Measurements from ENCODE around the gene POLA1.

The POLA1 gene

DNA sequence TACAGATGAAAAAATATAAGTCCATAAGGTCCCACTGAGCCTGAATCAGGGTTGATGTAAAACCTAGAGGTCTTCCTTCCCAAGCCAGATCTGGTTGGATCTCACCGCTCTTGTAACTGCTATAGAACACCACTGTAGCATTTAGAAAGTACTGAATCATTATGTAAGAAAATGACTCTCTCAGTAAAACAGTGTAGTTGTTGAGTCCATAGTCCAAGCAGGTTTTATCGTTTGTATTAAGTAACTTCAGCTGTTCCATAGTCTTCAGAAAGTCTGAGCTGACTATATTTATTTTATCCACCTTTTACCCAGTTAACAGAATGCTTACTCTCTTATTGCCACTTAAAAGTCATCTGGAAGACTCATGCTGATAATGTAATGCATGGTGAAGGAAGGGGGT, 82.2 kb downstream of the POLA1 start (continued):
- TF ChIP-seq TSHZ2 (CRISPR knock-in tag; IDR thresholded peaks at IDR 0.05) (no peak), TCF4 (CRISPR knock-in tag; IDR thresholded peaks at IDR 0.05; ENCODE audit: borderline replicate concordance) (no peak)

DNA sequence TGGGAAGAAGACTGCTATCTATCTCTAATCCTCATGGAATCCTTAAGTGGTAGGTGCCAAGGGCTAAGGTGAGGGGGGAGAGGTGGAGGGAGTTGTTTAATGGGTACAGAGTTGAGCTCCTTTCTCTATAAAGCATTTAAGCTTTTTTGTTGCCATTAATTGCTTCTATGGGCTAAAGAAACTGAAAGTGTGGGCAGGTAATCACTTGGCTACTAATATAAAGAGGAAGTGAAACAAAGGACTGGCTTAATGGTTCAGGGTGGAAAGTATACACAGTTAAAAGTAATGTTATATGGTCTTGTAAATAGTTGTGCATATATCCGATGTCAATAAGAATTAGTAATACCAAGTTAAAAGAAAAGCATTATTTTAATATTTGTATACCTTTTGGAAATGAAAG, 83.9 kb downstream of the POLA1 start:
- ATAC-seq, result no peak
- no peak for TF ChIP-seq ZNF8 (CRISPR knock-in tag; IDR thresholded peaks at IDR 0.05)
- no peak for TF ChIP-seq ISL1 (CRISPR knock-in tag; IDR thresholded peaks at IDR 0.05)
- TF ChIP-seq BACH2 (CRISPR knock-in tag; IDR thresholded peaks at IDR 0.05; ENCODE audit: borderline replicate concordance), result no peak
- no peak for TF ChIP-seq CSDC2 (CRISPR knock-in tag; IDR thresholded peaks at IDR 0.05)
- no peak for TF ChIP-seq TCF4 (CRISPR knock-in tag; IDR thresholded peaks at IDR 0.05; ENCODE audit: borderline replicate concordance)
- TF ChIP-seq ZNF565 (CRISPR knock-in tag; conservative IDR thresholded peaks at IDR 0.05; ENCODE audit: low read depth), result no peak
- no peak for TF ChIP-seq ARNTL (CRISPR knock-in tag; IDR thresholded peaks at IDR 0.05; ENCODE audit: borderline replicate concordance, low read depth)
- TF ChIP-seq TOX (CRISPR knock-in tag; IDR thresholded peaks at IDR 0.05; ENCODE audit: borderline replicate concordance), result no peak
- TF ChIP-seq TSHZ2 (CRISPR knock-in tag; IDR thresholded peaks at IDR 0.05), result no peak
- TF ChIP-seq PPARA (CRISPR knock-in tag; IDR thresholded peaks at IDR 0.05; ENCODE audit: borderline replicate concordance), result no peak
- no peak for TF ChIP-seq RARB (CRISPR knock-in tag; IDR thresholded peaks at IDR 0.05)
- TF ChIP-seq ZNF70 (CRISPR knock-in tag; IDR thresholded peaks at IDR 0.05), result no peak
- no peak for TF ChIP-seq POU6F1 (CRISPR knock-in tag; IDR thresholded peaks at IDR 0.05; ENCODE audit: borderline replicate concordance, low read depth)
- no peak for TF ChIP-seq GLIS3 (CRISPR knock-in tag; IDR thresholded peaks at IDR 0.05)

- ATAC-seq, result no peak
- TF ChIP-seq BACH2 (CRISPR knock-in tag; IDR thresholded peaks at IDR 0.05; ENCODE audit: borderline replicate concordance), result no peak
- TF ChIP-seq CSDC2 (CRISPR knock-in tag; IDR thresholded peaks at IDR 0.05), result no peak
- TF ChIP-seq, protein P1, sequence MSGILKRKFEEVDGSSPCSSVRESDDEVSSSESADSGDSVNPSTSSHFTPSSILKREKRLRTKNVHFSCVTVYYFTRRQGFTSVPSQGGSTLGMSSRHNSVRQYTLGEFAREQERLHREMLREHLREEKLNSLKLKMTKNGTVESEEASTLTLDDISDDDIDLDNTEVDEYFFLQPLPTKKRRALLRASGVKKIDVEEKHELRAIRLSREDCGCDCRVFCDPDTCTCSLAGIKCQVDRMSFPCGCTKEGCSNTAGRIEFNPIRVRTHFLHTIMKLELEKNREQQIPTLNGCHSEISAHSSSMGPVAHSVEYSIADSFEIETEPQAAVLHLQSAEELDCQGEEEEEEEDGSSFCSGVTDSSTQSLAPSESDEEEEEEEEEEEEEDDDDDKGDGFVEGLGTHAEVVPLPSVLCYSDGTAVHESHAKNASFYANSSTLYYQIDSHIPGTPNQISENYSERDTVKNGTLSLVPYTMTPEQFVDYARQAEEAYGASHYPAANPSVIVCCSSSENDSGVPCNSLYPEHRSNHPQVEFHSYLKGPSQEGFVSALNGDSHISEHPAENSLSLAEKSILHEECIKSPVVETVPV (CRISPR knock-in tag; IDR thresholded peaks at IDR 0.05), result no peak
- TF ChIP-seq GLIS3 (CRISPR knock-in tag; IDR thresholded peaks at IDR 0.05), result no peak
- TF ChIP-seq TSHZ2 (CRISPR knock-in tag; IDR thresholded peaks at IDR 0.05), result no peak
- no peak for TF ChIP-seq TOX (CRISPR knock-in tag; IDR thresholded peaks at IDR 0.05; ENCODE audit: borderline replicate concordance)
- TF ChIP-seq OSR1 (CRISPR knock-in tag; IDR thresholded peaks at IDR 0.05), result no peak
Observed at GRCh38 chrX:24782011-24782410, 88.3 kb downstream of the POLA1 start.
